SK-N-SH treated with all-trans-retinoic acid at 6 μM for 48 hours (cell line): ENCODE data around the gene KLHL29.

Experiments
- ATAC-seq: fragments of 200-7000 bp; cut with Tn5 transposase; 3 replicates; pipeline ENCODE4 v1.9.1; 2020; ENCODE audit warnings: mild to moderate bottlenecking, moderate library complexity
- ARNTL ChIP-seq: fragments of 450-650 bp; formaldehyde crosslinking; IDR thresholded peaks from 2 replicates; pipeline ENCODE4 v1.5.0; 2020; ENCODE audit warnings: low read depth, mild to moderate bottlenecking, moderate library complexity, borderline replicate concordance
- BACH2 ChIP-seq: fragments of 250-450 bp; sonication (Bioruptor Pico); IDR thresholded peaks from 2 replicates; pipeline ENCODE4 v1.9.0; 2021; ENCODE audit warnings: mild to moderate bottlenecking, borderline replicate concordance
- CREB5 ChIP-seq: fragments of 250-450 bp; sonication (Bioruptor Pico); IDR thresholded peaks from 2 replicates; pipeline ENCODE4 v1.5.1; 2020; ENCODE audit warnings: low read depth, mild to moderate bottlenecking, moderate library complexity
- CSDC2 ChIP-seq: fragments of 250-450 bp; sonication (Bioruptor Pico); IDR thresholded peaks from 2 replicates; pipeline ENCODE4 v1.5.0; 2020; ENCODE audit warnings: mild to moderate bottlenecking, moderate library complexity
- ESRRG ChIP-seq: fragments of 250-450 bp; sonication (Bioruptor Pico); IDR thresholded peaks from 2 replicates; pipeline ENCODE4 v1.6.1; 2021; ENCODE audit warnings: mild to moderate bottlenecking
- GLIS3 ChIP-seq: fragments of 250-450 bp; sonication (Bioruptor Pico); IDR thresholded peaks from 2 replicates; pipeline ENCODE4 v1.5.0; 2020; ENCODE audit warnings: mild to moderate bottlenecking, moderate library complexity
- ISL1 ChIP-seq: fragments of 250-450 bp; sonication (Bioruptor Pico); IDR thresholded peaks from 2 replicates; pipeline ENCODE4 v2.1.2; 2022; ENCODE audit warnings: mild to moderate bottlenecking, moderate library complexity
- OSR1 ChIP-seq: fragments of 250-450 bp; sonication (Bioruptor Pico); IDR thresholded peaks from 2 replicates; pipeline ENCODE4 v1.8.0; 2022; ENCODE audit warnings: moderate library complexity, mild to moderate bottlenecking, inconsistent platforms
- PPARA ChIP-seq: fragments of 250-450 bp; sonication (Bioruptor Pico); IDR thresholded peaks from 2 replicates; pipeline ENCODE4 v1.5.0; 2020; ENCODE audit warnings: mild to moderate bottlenecking, borderline replicate concordance
- RARB ChIP-seq: fragments of 250-450 bp; sonication (Bioruptor Pico); IDR thresholded peaks from 2 replicates; pipeline ENCODE4 v1.8.0; 2021; ENCODE audit warnings: mild to moderate bottlenecking, moderate library complexity
- SNAI2 ChIP-seq: fragments of 250-450 bp; sonication (Bioruptor Pico); IDR thresholded peaks from 2 replicates; pipeline ENCODE4 v1.5.0; 2020; ENCODE audit warnings: mild to moderate bottlenecking, moderate library complexity
- TCF4 ChIP-seq: fragments of 250-450 bp; sonication (Bioruptor Pico); IDR thresholded peaks from 2 replicates; pipeline ENCODE4 v1.8.0; 2021; ENCODE audit warnings: mild to moderate bottlenecking, moderate library complexity, borderline replicate concordance
- TOX ChIP-seq: fragments of 250-450 bp; sonication (Bioruptor Pico); IDR thresholded peaks from 2 replicates; pipeline ENCODE4 v1.8.0; 2021; ENCODE audit warnings: mild to moderate bottlenecking, moderate library complexity, borderline replicate concordance
- ZC3H10 ChIP-seq: fragments of 250-450 bp; sonication (Bioruptor Pico); IDR thresholded peaks from 2 replicates; pipeline ENCODE4 v1.5.1; 2021; ENCODE audit warnings: mild to moderate bottlenecking, moderate library complexity
- ZFP3 ChIP-seq: fragments of 250-450 bp; sonication (Bioruptor Pico); IDR thresholded peaks from 2 replicates; pipeline ENCODE4 v1.5.0; 2020; ENCODE audit warnings: mild to moderate bottlenecking, moderate library complexity
- ZFP30 ChIP-seq: fragments of 450-650 bp; formaldehyde crosslinking; IDR thresholded peaks from 2 replicates; pipeline ENCODE4 v1.5.0; 2022; ENCODE audit warnings: mild to moderate bottlenecking, moderate library complexity
- ZNF565 ChIP-seq: fragments of 450-650 bp; formaldehyde crosslinking; conservative IDR thresholded peaks from 2 replicates; pipeline ENCODE4 v1.5.0; 2020; ENCODE audit warnings: low read depth, mild to moderate bottlenecking, moderate library complexity
- ZNF8 ChIP-seq: fragments of 450-650 bp; formaldehyde crosslinking; IDR thresholded peaks from 2 replicates; pipeline ENCODE4 v1.5.0; 2020; ENCODE audit warnings: mild to moderate bottlenecking, moderate library complexity
- TF ChIP-seq, protein P1 (sequence below): fragments of 250-450 bp; sonication (Bioruptor Pico); IDR thresholded peaks from 2 replicates; pipeline ENCODE4 v1.5.0; 2020; ENCODE audit warnings: mild to moderate bottlenecking, moderate library complexity
- TF ChIP-seq, protein P2 (sequence below): fragments of 250-450 bp; sonication (Bioruptor Pico); IDR thresholded peaks from 2 replicates; pipeline ENCODE4 v1.5.1; 2021; ENCODE audit warnings: mild to moderate bottlenecking, moderate library complexity
- TF ChIP-seq, protein P3 (sequence below): fragments of 250-450 bp; sonication (Bioruptor Pico); IDR thresholded peaks from 2 replicates; pipeline ENCODE4 v1.8.0; 2021; ENCODE audit warnings: low read depth, mild to moderate bottlenecking, moderate library complexity, borderline replicate concordance
- TF ChIP-seq, protein P4 (sequence below): fragments of 250-450 bp; sonication (Bioruptor Pico); IDR thresholded peaks from 2 replicates; pipeline ENCODE4 v1.8.0; 2020; ENCODE audit warnings: mild to moderate bottlenecking, moderate library complexity, borderline replicate concordance

KLHL29 gene

DNA sequence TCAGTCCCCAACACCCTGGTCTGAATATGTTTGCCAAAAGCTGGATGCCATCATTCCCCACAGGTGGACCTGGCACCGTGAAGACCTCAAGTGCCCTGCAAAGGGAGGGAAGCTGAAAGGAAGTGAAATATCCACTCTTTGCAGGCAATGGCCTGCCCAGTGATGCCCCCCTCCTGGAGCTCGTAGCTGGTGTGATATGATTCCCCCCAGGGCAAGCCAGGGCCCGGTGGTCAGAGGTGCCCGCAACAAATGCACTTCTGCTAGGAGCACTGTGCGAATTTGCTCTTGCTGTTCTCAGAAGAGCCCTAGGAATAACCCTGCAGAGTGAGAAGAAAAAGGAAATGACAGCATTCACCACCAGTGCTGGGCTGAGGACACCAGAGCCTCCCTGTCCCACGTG is 247.4 kb downstream of the KLHL29 start:
- no peak for ATAC-seq

DNA sequence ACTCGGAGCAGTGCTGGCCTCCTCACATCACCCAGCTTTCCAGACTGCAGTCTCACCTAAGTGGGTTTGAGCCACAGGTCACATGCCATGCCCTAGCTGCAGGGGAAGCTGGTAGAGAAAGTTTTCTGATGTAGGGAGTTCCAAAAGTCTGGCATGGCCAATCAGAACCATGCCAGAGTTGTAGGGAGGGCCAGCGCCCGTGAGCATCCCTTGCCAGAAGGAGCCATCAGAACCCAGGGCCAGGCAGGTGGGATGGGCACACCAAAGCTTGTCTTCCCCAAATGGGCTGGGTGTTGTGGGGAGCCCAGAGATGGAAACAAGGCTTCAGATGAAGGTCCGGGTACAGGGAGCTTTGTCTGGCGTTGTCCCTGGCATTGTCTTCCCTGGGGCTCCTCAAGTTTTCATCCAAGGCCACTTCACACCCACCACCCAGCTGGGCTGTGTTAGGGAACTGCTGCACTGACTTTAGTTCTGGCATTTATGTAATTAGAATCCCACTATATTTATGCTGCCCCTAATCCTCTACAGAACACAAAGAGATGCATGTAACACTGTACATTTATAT is 247.9 kb downstream of the KLHL29 start:
- ATAC-seq: no peak
- TF ChIP-seq RARB (CRISPR knock-in tag): no peak
- TF ChIP-seq OSR1 (CRISPR knock-in tag): no peak
- TF ChIP-seq, protein P1, sequence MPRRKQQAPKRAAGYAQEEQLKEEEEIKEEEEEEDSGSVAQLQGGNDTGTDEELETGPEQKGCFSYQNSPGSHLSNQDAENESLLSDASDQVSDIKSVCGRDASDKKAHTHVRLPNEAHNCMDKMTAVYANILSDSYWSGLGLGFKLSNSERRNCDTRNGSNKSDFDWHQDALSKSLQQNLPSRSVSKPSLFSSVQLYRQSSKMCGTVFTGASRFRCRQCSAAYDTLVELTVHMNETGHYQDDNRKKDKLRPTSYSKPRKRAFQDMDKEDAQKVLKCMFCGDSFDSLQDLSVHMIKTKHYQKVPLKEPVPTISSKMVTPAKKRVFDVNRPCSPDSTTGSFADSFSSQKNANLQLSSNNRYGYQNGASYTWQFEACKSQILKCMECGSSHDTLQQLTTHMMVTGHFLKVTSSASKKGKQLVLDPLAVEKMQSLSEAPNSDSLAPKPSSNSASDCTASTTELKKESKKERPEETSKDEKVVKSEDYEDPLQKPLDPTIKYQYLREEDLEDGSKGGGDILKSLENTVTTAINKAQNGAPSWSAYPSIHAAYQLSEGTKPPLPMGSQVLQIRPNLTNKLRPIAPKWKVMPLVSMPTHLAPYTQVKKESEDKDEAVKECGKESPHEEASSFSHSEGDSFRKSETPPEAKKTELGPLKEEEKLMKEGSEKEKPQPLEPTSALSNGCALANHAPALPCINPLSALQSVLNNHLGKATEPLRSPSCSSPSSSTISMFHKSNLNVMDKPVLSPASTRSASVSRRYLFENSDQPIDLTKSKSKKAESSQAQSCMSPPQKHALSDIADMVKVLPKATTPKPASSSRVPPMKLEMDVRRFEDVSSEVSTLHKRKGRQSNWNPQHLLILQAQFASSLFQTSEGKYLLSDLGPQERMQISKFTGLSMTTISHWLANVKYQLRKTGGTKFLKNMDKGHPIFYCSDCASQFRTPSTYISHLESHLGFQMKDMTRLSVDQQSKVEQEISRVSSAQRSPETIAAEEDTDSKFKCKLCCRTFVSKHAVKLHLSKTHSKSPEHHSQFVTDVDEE (CRISPR knock-in tag): no peak
- no peak for TF ChIP-seq TCF4 (CRISPR knock-in tag)
- TF ChIP-seq ZC3H10 (CRISPR knock-in tag): no peak
- no peak for TF ChIP-seq GLIS3 (CRISPR knock-in tag)
- no peak for TF ChIP-seq PPARA (CRISPR knock-in tag)

More for the DNA sequence above, 247.4 kb downstream of the KLHL29 start:
- no peak for TF ChIP-seq CSDC2
- no peak for TF ChIP-seq ESRRG
- no peak for TF ChIP-seq ZC3H10 (CRISPR knock-in tag)
- TF ChIP-seq, protein P2, sequence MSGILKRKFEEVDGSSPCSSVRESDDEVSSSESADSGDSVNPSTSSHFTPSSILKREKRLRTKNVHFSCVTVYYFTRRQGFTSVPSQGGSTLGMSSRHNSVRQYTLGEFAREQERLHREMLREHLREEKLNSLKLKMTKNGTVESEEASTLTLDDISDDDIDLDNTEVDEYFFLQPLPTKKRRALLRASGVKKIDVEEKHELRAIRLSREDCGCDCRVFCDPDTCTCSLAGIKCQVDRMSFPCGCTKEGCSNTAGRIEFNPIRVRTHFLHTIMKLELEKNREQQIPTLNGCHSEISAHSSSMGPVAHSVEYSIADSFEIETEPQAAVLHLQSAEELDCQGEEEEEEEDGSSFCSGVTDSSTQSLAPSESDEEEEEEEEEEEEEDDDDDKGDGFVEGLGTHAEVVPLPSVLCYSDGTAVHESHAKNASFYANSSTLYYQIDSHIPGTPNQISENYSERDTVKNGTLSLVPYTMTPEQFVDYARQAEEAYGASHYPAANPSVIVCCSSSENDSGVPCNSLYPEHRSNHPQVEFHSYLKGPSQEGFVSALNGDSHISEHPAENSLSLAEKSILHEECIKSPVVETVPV (CRISPR knock-in tag): no peak
- no peak for TF ChIP-seq ARNTL (CRISPR knock-in tag)
- no peak for TF ChIP-seq ZNF565 (CRISPR knock-in tag)
- TF ChIP-seq GLIS3 (CRISPR knock-in tag): no peak
- no peak for TF ChIP-seq TOX (CRISPR knock-in tag)
- TF ChIP-seq TCF4 (CRISPR knock-in tag): no peak
- TF ChIP-seq PPARA (CRISPR knock-in tag): no peak
- no peak for TF ChIP-seq ZNF8 (CRISPR knock-in tag)
- TF ChIP-seq CREB5 (CRISPR knock-in tag): no peak
- TF ChIP-seq, protein P3, sequence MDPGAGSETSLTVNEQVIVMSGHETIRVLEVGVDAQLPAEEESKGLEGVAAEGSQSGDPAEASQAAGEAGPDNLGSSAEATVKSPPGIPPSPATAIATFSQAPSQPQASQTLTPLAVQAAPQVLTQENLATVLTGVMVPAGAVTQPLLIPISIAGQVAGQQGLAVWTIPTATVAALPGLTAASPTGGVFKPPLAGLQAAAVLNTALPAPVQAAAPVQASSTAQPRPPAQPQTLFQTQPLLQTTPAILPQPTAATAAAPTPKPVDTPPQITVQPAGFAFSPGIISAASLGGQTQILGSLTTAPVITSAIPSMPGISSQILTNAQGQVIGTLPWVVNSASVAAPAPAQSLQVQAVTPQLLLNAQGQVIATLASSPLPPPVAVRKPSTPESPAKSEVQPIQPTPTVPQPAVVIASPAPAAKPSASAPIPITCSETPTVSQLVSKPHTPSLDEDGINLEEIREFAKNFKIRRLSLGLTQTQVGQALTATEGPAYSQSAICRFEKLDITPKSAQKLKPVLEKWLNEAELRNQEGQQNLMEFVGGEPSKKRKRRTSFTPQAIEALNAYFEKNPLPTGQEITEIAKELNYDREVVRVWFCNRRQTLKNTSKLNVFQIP: no peak
- TF ChIP-seq ISL1 (CRISPR knock-in tag): no peak
- no peak for TF ChIP-seq ZFP3 (CRISPR knock-in tag)
- no peak for TF ChIP-seq BACH2
- TF ChIP-seq, all 23 proteins: peak for 0

GRCh38 chr2:23633966-23634365 is 249.0 kb downstream of the KLHL29 start:
- ATAC-seq: no peak
- no peak for TF ChIP-seq ZNF565 (CRISPR knock-in tag)
- TF ChIP-seq PPARA (CRISPR knock-in tag): no peak
- TF ChIP-seq, protein P2 (CRISPR knock-in tag): no peak
- no peak for TF ChIP-seq GLIS3 (CRISPR knock-in tag)
- TF ChIP-seq, protein P4, sequence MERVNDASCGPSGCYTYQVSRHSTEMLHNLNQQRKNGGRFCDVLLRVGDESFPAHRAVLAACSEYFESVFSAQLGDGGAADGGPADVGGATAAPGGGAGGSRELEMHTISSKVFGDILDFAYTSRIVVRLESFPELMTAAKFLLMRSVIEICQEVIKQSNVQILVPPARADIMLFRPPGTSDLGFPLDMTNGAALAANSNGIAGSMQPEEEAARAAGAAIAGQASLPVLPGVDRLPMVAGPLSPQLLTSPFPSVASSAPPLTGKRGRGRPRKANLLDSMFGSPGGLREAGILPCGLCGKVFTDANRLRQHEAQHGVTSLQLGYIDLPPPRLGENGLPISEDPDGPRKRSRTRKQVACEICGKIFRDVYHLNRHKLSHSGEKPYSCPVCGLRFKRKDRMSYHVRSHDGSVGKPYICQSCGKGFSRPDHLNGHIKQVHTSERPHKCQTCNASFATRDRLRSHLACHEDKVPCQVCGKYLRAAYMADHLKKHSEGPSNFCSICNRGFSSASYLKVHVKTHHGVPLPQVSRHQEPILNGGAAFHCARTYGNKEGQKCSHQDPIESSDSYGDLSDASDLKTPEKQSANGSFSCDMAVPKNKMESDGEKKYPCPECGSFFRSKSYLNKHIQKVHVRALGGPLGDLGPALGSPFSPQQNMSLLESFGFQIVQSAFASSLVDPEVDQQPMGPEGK (CRISPR knock-in tag): no peak
- no peak for TF ChIP-seq OSR1 (CRISPR knock-in tag)
- TF ChIP-seq ZNF8 (CRISPR knock-in tag): no peak
- no peak for TF ChIP-seq SNAI2
- TF ChIP-seq ZFP30 (CRISPR knock-in tag): no peak
- TF ChIP-seq, all 23 proteins: peak for 0
